Peyer's patch (tissue), 4 donors: Measurements from ENCODE around the gene CRYM.

ENCODE experiments used
- POLR2A ChIP-seq, 2 donors: fragments of 450-650 bp; IDR thresholded peaks; one replicate each; pipeline ENCODE4 v1.5.1; 2017; ENCODE audit warnings: antibody characterized with exemption in 2 of 2, mild to moderate bottlenecking in 2 of 2, moderate library complexity in 2 of 2
- TF ChIP-seq, protein P1 (sequence below), 6 experiments: fragments of 450-650 bp in 4 of 6; fragments of 200-600 bp in 2 of 6; sonication (generic) in 1 of 6; IDR thresholded peaks; one replicate each; pipeline ENCODE4 v1.5.1; 2017 to 2019; ENCODE audit warnings: antibody characterized with exemption in 6 of 6, mild to moderate bottlenecking in 3 of 6, moderate library complexity in 1 of 6

DNA sequence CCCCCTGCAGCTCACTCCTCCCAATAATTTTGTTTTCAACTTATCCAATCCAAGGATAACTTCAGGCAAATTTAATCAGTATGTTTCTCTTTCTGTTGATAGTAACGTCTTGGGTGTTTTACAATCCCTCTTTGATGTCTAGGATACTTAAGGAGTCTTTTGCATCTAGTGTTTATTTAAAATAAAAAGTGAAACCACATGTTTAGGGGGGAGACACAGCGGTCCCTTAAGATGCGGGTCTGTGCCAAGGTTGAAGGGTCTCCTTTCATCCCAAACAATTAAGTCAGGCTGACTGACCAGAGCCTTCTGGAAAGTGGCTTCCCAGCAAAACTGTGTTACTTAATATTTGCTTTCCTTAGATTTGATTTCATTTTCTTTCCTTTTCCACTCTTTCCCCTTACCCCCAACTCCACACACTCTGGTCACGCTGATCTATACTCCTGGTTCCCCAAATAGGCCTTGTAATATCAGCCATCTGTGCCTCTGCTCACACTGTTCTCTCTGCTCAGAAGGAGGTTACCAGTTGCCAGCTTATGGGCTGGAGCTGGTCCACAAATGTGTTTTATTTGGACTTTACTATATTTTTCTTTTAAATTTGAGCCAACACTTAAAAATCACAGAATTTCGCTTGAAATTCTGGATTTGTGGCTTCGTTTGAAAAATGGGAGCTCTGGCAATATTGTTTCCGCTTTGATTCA lies 33.4 kb downstream of the CRYM start:
- TF ChIP-seq, protein P1, sequence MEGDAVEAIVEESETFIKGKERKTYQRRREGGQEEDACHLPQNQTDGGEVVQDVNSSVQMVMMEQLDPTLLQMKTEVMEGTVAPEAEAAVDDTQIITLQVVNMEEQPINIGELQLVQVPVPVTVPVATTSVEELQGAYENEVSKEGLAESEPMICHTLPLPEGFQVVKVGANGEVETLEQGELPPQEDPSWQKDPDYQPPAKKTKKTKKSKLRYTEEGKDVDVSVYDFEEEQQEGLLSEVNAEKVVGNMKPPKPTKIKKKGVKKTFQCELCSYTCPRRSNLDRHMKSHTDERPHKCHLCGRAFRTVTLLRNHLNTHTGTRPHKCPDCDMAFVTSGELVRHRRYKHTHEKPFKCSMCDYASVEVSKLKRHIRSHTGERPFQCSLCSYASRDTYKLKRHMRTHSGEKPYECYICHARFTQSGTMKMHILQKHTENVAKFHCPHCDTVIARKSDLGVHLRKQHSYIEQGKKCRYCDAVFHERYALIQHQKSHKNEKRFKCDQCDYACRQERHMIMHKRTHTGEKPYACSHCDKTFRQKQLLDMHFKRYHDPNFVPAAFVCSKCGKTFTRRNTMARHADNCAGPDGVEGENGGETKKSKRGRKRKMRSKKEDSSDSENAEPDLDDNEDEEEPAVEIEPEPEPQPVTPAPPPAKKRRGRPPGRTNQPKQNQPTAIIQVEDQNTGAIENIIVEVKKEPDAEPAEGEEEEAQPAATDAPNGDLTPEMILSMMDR (IDR thresholded peaks at IDR 0.05) = no peak
- TF ChIP-seq POLR2A (IDR thresholded peaks at IDR 0.05) = no peak
